HCT116 (cell line): Measurements from ENCODE around the gene COA7. TPM values are rescaled to one million over a fixed set of nuclear protein-coding genes. Genes with fewer than 3 reads are reported as not detected.

Experiments
- ATAC-seq: fragments of 200-7000 bp; cut with Tn5 transposase; 2 replicates; pipeline ENCODE4 v1.9.1; 2020; ENCODE audit warnings: mild to moderate bottlenecking, moderate library complexity
- BruUV-seq: library from RNA; stranded (reverse); fragments of 400-500 nt; replicated peaks from 2 replicates; lab custom pipeline; 2021; lab: Mats Ljungman, UMichigan
- CTCF ChIA-PET: fragments of 300-600 bp; sonication (Branson Sonifier 250); formaldehyde crosslinking; loops from one replicate; lab custom pipeline; 2021; ENCODE audit warnings: antibody characterized with exemption; lab: Charles Lee
- POLR2A ChIA-PET: fragments of 300-600, 350-600 bp; sonication (Branson Sonifier 250); formaldehyde crosslinking; loops from one replicate; lab custom pipeline; 2021; ENCODE audit warnings: antibody characterized with exemption; lab: Charles Lee
- RAD21 ChIA-PET, 2 experiments: fragments of 300-600 bp; sonication (Branson Sonifier 250); formaldehyde crosslinking; loops; one replicate each; lab custom pipeline; 2023; ENCODE audit warnings: low total read pairs in 2 of 2; ENCODE audit not compliant: uncharacterized antibody in 2 of 2, unreplicated experiment in 2 of 2, low non-redundant PET in 1 of 2; lab: Charles Lee
- DNase-seq: peaks from one replicate; pipeline ENCODE4 v3.0.0-alpha.2; 2010; ENCODE audit warnings: low read depth, low spot score
- H2AFZ ChIP-seq: fragments of 200-600 bp; shearing (Covaris generic), sonication (generic); 2 replicates; pipeline ENCODE4 v1.6.1; 2017; ENCODE audit warnings: low read depth, mixed run types, mixed read lengths, antibody characterized with exemption, low read length; ENCODE audit not compliant: poor library complexity, severe bottlenecking
- H3K27ac ChIP-seq: 2 replicates; pipeline ENCODE4 v1.5.1; 2012; ENCODE audit warnings: low read depth, low read length
- H3K27me3 ChIP-seq: fragments of 200-600 bp; sonication (generic); 2 replicates; pipeline ENCODE4 v1.6.1; 2016; ENCODE audit warnings: mixed run types, low read length, mixed read lengths; ENCODE audit not compliant: insufficient read depth
- H3K36me3 ChIP-seq, 2 experiments: fragments of 200-500 bp in 1 of 2; fragments of 200-600 bp in 1 of 2; sonication (Bioruptor generic) in 1 of 2; sonication (generic) in 1 of 2; 2 replicates each; pipeline versions ENCODE4 v1.5.1 to v1.6.1; 2014 to 2016; ENCODE audit warnings: low read length in 2 of 2, inconsistent platforms in 1 of 2, mixed read lengths in 1 of 2, mixed run types in 1 of 2; ENCODE audit not compliant: insufficient read depth in 2 of 2, control insufficient read depth in 1 of 2
- H3K4me1 ChIP-seq, 2 experiments: fragments of 200-600 bp in 1 of 2; sonication (generic) in 1 of 2; 2 replicates each; pipeline versions ENCODE4 v1.5.1 to v1.6.1; 2012 to 2017; ENCODE audit warnings: low read length in 2 of 2, inconsistent platforms in 1 of 2, mild to moderate bottlenecking in 1 of 2, mixed read lengths in 1 of 2, mixed run types in 1 of 2, moderate library complexity in 1 of 2; ENCODE audit not compliant: insufficient read depth in 2 of 2, control insufficient read depth in 1 of 2
- H3K4me2 ChIP-seq: fragments of 200-600 bp; sonication (generic); 2 replicates; pipeline ENCODE4 v1.6.1; 2017; ENCODE audit warnings: mixed run types, low read length, mixed read lengths
- H3K4me3 ChIP-seq, 2 experiments: fragments of 200-600 bp in 1 of 2; sonication (generic) in 1 of 2; replicated peaks in 1 of 2; 2 replicates each; pipeline ENCODE4 v1.5.1; 2011 to 2016; ENCODE audit warnings: low read length in 2 of 2, control low read depth in 1 of 2, low read depth in 1 of 2, mild to moderate bottlenecking in 1 of 2, mixed read lengths in 1 of 2, mixed run types in 1 of 2
- H3K79me2 ChIP-seq: fragments of 200-600 bp; sonication (generic); 2 replicates; pipeline ENCODE4 v1.6.1; 2017; ENCODE audit warnings: mild to moderate bottlenecking, mixed run types, low read length, moderate library complexity, mixed read lengths; ENCODE audit not compliant: insufficient read depth
- H3K9ac ChIP-seq: fragments of 200-600 bp; sonication (generic); 2 replicates; pipeline ENCODE4 v1.6.1; 2016; ENCODE audit warnings: low read length, mixed read lengths
- H3K9me2 ChIP-seq: fragments of 200-600 bp; sonication (generic), shearing (Covaris generic); 2 replicates; pipeline ENCODE4 v1.6.1; 2017; ENCODE audit warnings: mixed run types, mild to moderate bottlenecking, moderate library complexity; ENCODE audit not compliant: insufficient read depth
- H3K9me3 ChIP-seq, 2 experiments: fragments of 200-500 bp in 1 of 2; fragments of 200-600 bp in 1 of 2; sonication (Bioruptor generic) in 1 of 2; sonication (generic) in 1 of 2; 2 replicates each; pipeline ENCODE4 v1.6.1; 2014 to 2017; ENCODE audit warnings: low read length in 2 of 2, mixed read lengths in 2 of 2, inconsistent platforms in 1 of 2, low read depth in 1 of 2, mild to moderate bottlenecking in 1 of 2, mixed run types in 1 of 2, moderate library complexity in 1 of 2; ENCODE audit not compliant: control insufficient read depth in 1 of 2, insufficient read depth in 1 of 2
- H4K20me1 ChIP-seq: fragments of 200-600 bp; sonication (generic), shearing (Covaris generic); 2 replicates; pipeline ENCODE4 v1.6.1; 2017; ENCODE audit warnings: mixed run types, mild to moderate bottlenecking, moderate library complexity; ENCODE audit not compliant: insufficient read depth
- ATF3 ChIP-seq: IDR thresholded peaks from 2 replicates; pipeline ENCODE4 v1.6.1; 2012
- CBX3 ChIP-seq: IDR thresholded peaks from 2 replicates; pipeline ENCODE4 v1.6.1; 2012; ENCODE audit warnings: low read depth
- CEBPB ChIP-seq: IDR thresholded peaks from 2 replicates; pipeline ENCODE4 v1.6.1; 2012; ENCODE audit warnings: low read depth
- CTCF ChIP-seq, 3 experiments: fragments of 200-600 bp in 1 of 3; sonication (generic) in 1 of 3; IDR thresholded peaks in 2 of 3; conservative IDR thresholded peaks in 1 of 3; 2 replicates each; pipeline ENCODE4 v1.5.1; 2012 to 2017; ENCODE audit warnings: low read depth in 2 of 3, low read length in 2 of 3, antibody characterized with exemption in 1 of 3, borderline replicate concordance in 1 of 3, control low read depth in 1 of 3, mild to moderate bottlenecking in 1 of 3, mixed read lengths in 1 of 3, mixed run types in 1 of 3, moderate library complexity in 1 of 3; ENCODE audit not compliant: insufficient read depth in 1 of 3
- EZH2phosphoT487 ChIP-seq: fragments of 200-600 bp; IDR thresholded peaks from 2 replicates; pipeline ENCODE4 v1.6.1; 2018; ENCODE audit warnings: antibody characterized with exemption, borderline replicate concordance
- FOSL1 ChIP-seq: IDR thresholded peaks from 2 replicates; pipeline ENCODE4 v1.6.1; 2012; ENCODE audit warnings: low read depth
- JUND ChIP-seq: IDR thresholded peaks from 2 replicates; pipeline ENCODE4 v1.6.1; 2012
- MAX ChIP-seq: IDR thresholded peaks from 2 replicates; pipeline ENCODE4 v1.6.1; 2012
- POLR2AphosphoS5 ChIP-seq: IDR thresholded peaks from 2 replicates; pipeline ENCODE4 v1.6.1; 2011; ENCODE audit warnings: mild to moderate bottlenecking, low read depth, low read length, moderate library complexity
- REST ChIP-seq: IDR thresholded peaks from 2 replicates; pipeline ENCODE4 v1.6.1; 2012; ENCODE audit warnings: low read depth
- SIN3A ChIP-seq: IDR thresholded peaks from 2 replicates; pipeline ENCODE4 v1.6.1; 2012; ENCODE audit warnings: low read depth
- SP1 ChIP-seq: IDR thresholded peaks from 2 replicates; pipeline ENCODE4 v1.6.1; 2012; ENCODE audit warnings: low read depth
- TCF7L2 ChIP-seq: IDR thresholded peaks from 2 replicates; pipeline ENCODE4 v1.7.0; 2011; ENCODE audit warnings: borderline replicate concordance, inconsistent platforms; ENCODE audit not compliant: insufficient read depth, insufficient read length; ENCODE audit errors: extremely low read depth
- YY1 ChIP-seq: IDR thresholded peaks from 2 replicates; pipeline ENCODE4 v1.6.1; 2011; ENCODE audit warnings: low read length, low read depth, moderate library complexity, mild to moderate bottlenecking; ENCODE audit not compliant: insufficient replicate concordance; ENCODE audit errors: extremely low read depth
- ZFX ChIP-seq: fragments of 450-650 bp; IDR thresholded peaks from 2 replicates; pipeline ENCODE4 v1.6.1; 2017
- ZNF274 ChIP-seq: fragments of 200-500 bp; sonication (Bioruptor generic); IDR thresholded peaks from 2 replicates; pipeline ENCODE4 v1.6.1; 2014; ENCODE audit warnings: mild to moderate bottlenecking, low read depth, low read length, inconsistent platforms
- intact Hi-C: fragments of 100-400 bp; cut with micrococcal nuclease; formaldehyde crosslinking; loops from 2 replicates; pipeline ENCODE4 v1.10.0; 2022
- total RNA-seq: library from RNA; stranded (reverse); gene quantifications from one replicate; pipeline ENCODE4 v1.2.1, GENCODE V29; 2021; ENCODE audit not compliant: unreplicated experiment

COA7 gene
- total RNA-seq, 1 experiment from 2014 or later, result 43.6 TPM

GRCh38 chr1:52727956-52728656 is 30.0 kb upstream of the COA7 start (continued):
- TF ChIP-seq REST (no peak), SP1 (no peak), MAX (no peak), SIN3A (no peak), CBX3 (no peak), ZFX (no peak)
- TF ChIP-seq, all 23 proteins: peak for 0

- POLR2A ChIA-PET, result interaction anchor here (1.3 kb wide), 1 partner anchor 24 kb away, joined by 3 read pairs; no protein-coding TSS in a partner anchor
- CTCF ChIA-PET, result interaction anchor here (1.4 kb wide), 1 partner anchor 41 kb away, joined by 3 read pairs; no protein-coding TSS in a partner anchor
- no peaks in the 10 kb centered on the region; a peak in 1 of 4 replicates for H3K36me3 ChIP-seq
- H3K9me2 ChIP-seq, result no peaks in the 10 kb centered on the region; the same call in 1 of the 2 replicates
- H2AFZ ChIP-seq, result no peak overlapping the region
- peak overlapping the region; percentile 77 for H3K9ac ChIP-seq
- H3K9me3 ChIP-seq, result no peaks in the 10 kb centered on the region
- intact Hi-C loops, result no loop called here
- H4K20me1 ChIP-seq, result no peaks in the 10 kb centered on the region
- ATAC-seq (no peak), DNase-seq (no peak)
- peak overlapping the region; percentile 98 for H3K4me2 ChIP-seq
- TSS peak; percentile 67 for BruUV-seq
- H3K4me3 ChIP-seq, result peak overlapping the region; percentile 90 to 94
- 0 out of 2 replicates have a peak overlapping the region, but pooled peaks have one; percentile 16 for H3K27ac ChIP-seq
- peaks cover 10 to 21% of the 10 kb centered on the region in 2 experiments; a peak in 3 of 4 replicates for H3K4me1 ChIP-seq
- H3K27me3 ChIP-seq, result no peaks in the 10 kb centered on the region
- H3K79me2 ChIP-seq, result peaks cover 32% of the 10 kb centered on the region
- RAD21 ChIA-PET, result no interaction called here
- TF ChIP-seq JUND, result no peak
- no peak for TF ChIP-seq CTCF (IDR thresholded peaks at IDR 0.05 in 2 of 3, conservative IDR thresholded peaks at IDR 0.05 in 1 of 3; ENCODE audit: borderline replicate concordance in 1 of 3, insufficient read depth in 1 of 3, low read depth in 2 of 3, low read length in 2 of 3)
- no peak for TF ChIP-seq SP1
- no peak for TF ChIP-seq CEBPB
- TF ChIP-seq POLR2AphosphoS5, result no peak
- TF ChIP-seq TCF7L2, result no peak
- TF ChIP-seq SIN3A, result no peak
- TF ChIP-seq CBX3, result no peak
- TF ChIP-seq YY1, result no peak
- no peak for TF ChIP-seq EZH2phosphoT487
- no peak for TF ChIP-seq ZNF274
- no peak for TF ChIP-seq FOSL1
- TF ChIP-seq ATF3, result no peak
Measured at GRCh38 chr1:52727114-52727586, 29.0 kb upstream of the COA7 start.
